HepG2 (cell line): ENCODE data around the gene C12orf42. TPM values are rescaled to one million over a fixed set of nuclear protein-coding genes. Genes with fewer than 3 reads are reported as not detected.

Source experiments
- ATAC-seq: fragments of 200-7000 bp; cut with Tn5 transposase; 3 replicates; pipeline ENCODE4 v1.9.1; 2020; ENCODE audit warnings: mild to moderate bottlenecking, moderate library complexity
- BruUV-seq: library from RNA; stranded (reverse); fragments of 400-500 nt; replicated peaks from 2 replicates; lab custom pipeline; 2021; lab: Mats Ljungman, UMichigan
- CTCF ChIA-PET: fragments of 300-600 bp; formaldehyde crosslinking; extraction: SDS; loops from one replicate; lab custom pipeline; 2021; ENCODE audit warnings: low total read pairs, inconsistent platforms, low intra/inter-chr PET ratio; lab: Yijun Ruan, JAX
- POLR2A ChIA-PET: fragments of 350-600 bp; sonication (Branson Sonifier 250); formaldehyde crosslinking; loops from one replicate; lab custom pipeline; 2020; ENCODE audit warnings: antibody characterized with exemption, inconsistent platforms; lab: Yijun Ruan, JAX
- DNase-seq: peaks from one replicate; pipeline ENCODE4 v3.0.0-alpha.2; 2015; ENCODE audit warnings: low spot score
- FAIRE-seq: peaks from 3 replicates; lab custom pipeline; 2011; peaks lifted over from hg19 to GRCh38; lab: Jason Lieb, UNC
- H2AFZ ChIP-seq: one replicate; pipeline ENCODE4 v1.6.1; 2011; ENCODE audit warnings: low read length, inconsistent platforms
- H3K27ac ChIP-seq: fragments of 300-600 bp; 3 replicates; pipeline ENCODE4 v1.8.0; 2011; ENCODE audit warnings: mixed run types, mild to moderate bottlenecking, mixed read lengths, low read length, inconsistent platforms; ENCODE audit not compliant: insufficient read depth; ENCODE audit errors: extremely low read length
- H3K27me3 ChIP-seq, 2 experiments: fragments of 200-600 bp in 1 of 2; 2 replicates in 1 of 2; 3 replicates in 1 of 2; pipeline versions ENCODE4 v1.6.0 to v1.8.0; 2011; ENCODE audit warnings: low read length in 2 of 2, mild to moderate bottlenecking in 2 of 2, moderate library complexity in 2 of 2, inconsistent platforms in 1 of 2; ENCODE audit not compliant: insufficient read depth in 2 of 2, control insufficient read depth in 1 of 2
- H3K36me3 ChIP-seq, 2 experiments: fragments of 200-600 bp in 1 of 2; replicated peaks in 1 of 2; 2 replicates in 1 of 2; 3 replicates in 1 of 2; pipeline versions ENCODE4 v1.5.1 to v1.8.0; 2011; ENCODE audit warnings: low read length in 2 of 2, inconsistent platforms in 1 of 2; ENCODE audit not compliant: insufficient read depth in 2 of 2, control insufficient read depth in 1 of 2
- H3K4me1 ChIP-seq: 2 replicates; pipeline ENCODE4 v1.5.1; 2012; ENCODE audit warnings: low read length, inconsistent platforms; ENCODE audit not compliant: insufficient read depth
- H3K4me2 ChIP-seq: 2 replicates; pipeline ENCODE4 v1.6.0; 2011; ENCODE audit warnings: low read depth, low read length, inconsistent platforms
- H3K4me3 ChIP-seq, 3 experiments: fragments of 200-600 bp in 1 of 3; sonication (generic), shearing (Covaris generic) in 1 of 3; replicated peaks in 1 of 3; 2 replicates each; pipeline ENCODE4 v1.5.1; 2011 to 2016; ENCODE audit warnings: low read length in 3 of 3, inconsistent platforms in 2 of 3, low read depth in 2 of 3, mild to moderate bottlenecking in 2 of 3, control low read depth in 1 of 3, mixed read lengths in 1 of 3; ENCODE audit not compliant: insufficient read depth in 1 of 3
- H3K79me2 ChIP-seq: one replicate; pipeline ENCODE4 v1.6.1; 2011; ENCODE audit warnings: low read length, inconsistent platforms; ENCODE audit not compliant: insufficient read depth
- H3K9ac ChIP-seq: 2 replicates; pipeline ENCODE4 v1.6.0; 2011; ENCODE audit warnings: mild to moderate bottlenecking, low read depth, low read length, inconsistent platforms; ENCODE audit not compliant: insufficient read depth
- H3K9me3 ChIP-seq: 2 replicates; pipeline ENCODE4 v1.5.1; 2012; ENCODE audit warnings: mild to moderate bottlenecking, low read length
- H4K20me1 ChIP-seq: 2 replicates; pipeline ENCODE4 v1.6.0; 2011; ENCODE audit warnings: inconsistent platforms, mild to moderate bottlenecking, low read length, moderate library complexity; ENCODE audit not compliant: insufficient read depth
- DNMT1 ChIP-seq: sonication (generic); formaldehyde crosslinking; IDR thresholded peaks from 2 replicates; pipeline ENCODE4 v1.5.1; 2020; ENCODE audit warnings: mild to moderate bottlenecking, missing genetic modification reagents
- GATA4 ChIP-seq: sonication (generic); IDR thresholded peaks from 2 replicates; pipeline ENCODE4 v1.6.1; 2016; ENCODE audit warnings: antibody characterized with exemption, low read depth, borderline replicate concordance
- MAFF ChIP-seq: IDR thresholded peaks from 2 replicates; pipeline ENCODE4 v1.6.1; 2011; ENCODE audit warnings: low read depth, low read length, improper control_type of control experiment
- MAFK ChIP-seq, 2 experiments: IDR thresholded peaks in 1 of 2; conservative IDR thresholded peaks in 1 of 2; 2 replicates each; pipeline ENCODE4 v1.6.1; 2011; ENCODE audit warnings: improper control_type of control experiment in 2 of 2, low read length in 2 of 2
- ZNF761 ChIP-seq: sonication (generic); formaldehyde crosslinking; conservative IDR thresholded peaks from 2 replicates; pipeline ENCODE4 v1.4.0; 2020; ENCODE audit warnings: mild to moderate bottlenecking, missing genetic modification reagents
- ZNF772 ChIP-seq: sonication (generic); formaldehyde crosslinking; IDR thresholded peaks from 2 replicates; pipeline ENCODE4 v1.5.0; 2020; ENCODE audit warnings: mild to moderate bottlenecking, missing genetic modification reagents
- ZNF839 ChIP-seq: sonication (generic); formaldehyde crosslinking; IDR thresholded peaks from 2 replicates; pipeline ENCODE4 v1.4.0; 2020; ENCODE audit warnings: missing genetic modification reagents, mild to moderate bottlenecking, borderline replicate concordance
- ZNF878 ChIP-seq: sonication (generic); formaldehyde crosslinking; IDR thresholded peaks from 2 replicates; pipeline ENCODE4 v1.8.1; 2023; ENCODE audit warnings: mild to moderate bottlenecking, missing genetic modification reagents, moderate library complexity
- WGBS: methylation state at CpG from one replicate; pipeline ENCODE4 v1.1.6; 2017; ENCODE audit warnings: low lambda C conversion rate; 5-methylcytosine and 5-hydroxymethylcytosine counted together
- in situ Hi-C: cut with HindIII; loops from 2 replicates; pipeline ENCODE4 v1.10.0; 2017; ENCODE audit warnings: low pct_unique_long_range_greater_than_20kb; ENCODE audit not compliant: extremely low pct_ligation_motif_present
- intact Hi-C: fragments of 100-400 bp; cut with micrococcal nuclease; formaldehyde crosslinking; loops from one replicate; pipeline ENCODE4 v1.10.0; 2022; ENCODE audit not compliant: unreplicated experiment
- polyA plus RNA-seq, 8 experiments: library from polyadenylated mRNA; depleted of rRNA in 3 of 8; stranded (reverse) in 7 of 8; unstranded in 1 of 8; fragments of >200 nt; fragmentation: Illumina TruSeq in 4 of 8; extraction: Trizol in 4 of 8; gene quantifications; 2 replicates each; pipeline versions ENCODE4 v1.2.1 to v1.2.3, GENCODE V29; 2011 to 2016; ENCODE audit warnings: low read depth in 4 of 8, missing spikeins in 1 of 8, mixed read lengths in 1 of 8; ENCODE audit not compliant: insufficient read depth in 1 of 8
- total RNA-seq, 5 experiments: library from RNA; depleted of rRNA; stranded (reverse); fragments of >200 nt; fragmentation: Illumina TruSeq; extraction: Trizol; gene quantifications; 2 replicates each; pipeline ENCODE4 v1.2.3, GENCODE V29; 2016; ENCODE audit warnings: low read depth in 1 of 5
- TF ChIP-seq, protein P1 (sequence below): conservative IDR thresholded peaks from 2 replicates; pipeline ENCODE4 v1.6.1; 2018; ENCODE audit warnings: missing genetic modification reagents
- TF ChIP-seq, protein P2 (sequence below), 2 experiments: sonication (generic) in 1 of 2; formaldehyde crosslinking in 1 of 2; IDR thresholded peaks; 2 replicates each; pipeline versions ENCODE4 v1.6.1 to v1.9.0; 2014 to 2022; ENCODE audit warnings: antibody characterized with exemption in 1 of 2, borderline replicate concordance in 1 of 2, inconsistent platforms in 1 of 2, low read depth in 1 of 2, missing genetic modification reagents in 1 of 2

C12orf42 gene
- total and polyA plus RNA-seq, 2 of the 13 experiments (the other 11 are each of a cell fraction or from before 2014, with no cell fraction given), result not detected

DNA sequence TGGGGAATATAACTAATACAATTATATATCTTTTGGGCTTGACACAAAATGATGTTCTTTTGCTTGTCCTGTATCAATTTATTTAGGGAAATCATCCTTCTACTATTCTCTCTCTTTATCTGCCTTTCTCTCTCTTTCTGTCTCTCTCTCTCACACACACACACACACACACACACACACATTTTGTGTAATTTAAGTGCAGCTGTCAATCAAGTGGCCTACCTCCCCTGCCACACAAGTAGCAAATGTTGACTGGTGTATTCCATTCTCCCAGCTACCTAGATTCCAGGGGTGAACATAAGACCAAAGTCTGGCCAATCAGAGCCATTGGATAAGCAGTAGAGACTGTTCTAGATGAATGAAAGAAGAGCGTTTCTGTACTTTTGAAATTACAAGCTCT, 127.6 kb downstream of the C12orf42 start (continued):
- no peak for TF ChIP-seq DNMT1 (CRISPR knock-in tag)
- TF ChIP-seq, protein P1, sequence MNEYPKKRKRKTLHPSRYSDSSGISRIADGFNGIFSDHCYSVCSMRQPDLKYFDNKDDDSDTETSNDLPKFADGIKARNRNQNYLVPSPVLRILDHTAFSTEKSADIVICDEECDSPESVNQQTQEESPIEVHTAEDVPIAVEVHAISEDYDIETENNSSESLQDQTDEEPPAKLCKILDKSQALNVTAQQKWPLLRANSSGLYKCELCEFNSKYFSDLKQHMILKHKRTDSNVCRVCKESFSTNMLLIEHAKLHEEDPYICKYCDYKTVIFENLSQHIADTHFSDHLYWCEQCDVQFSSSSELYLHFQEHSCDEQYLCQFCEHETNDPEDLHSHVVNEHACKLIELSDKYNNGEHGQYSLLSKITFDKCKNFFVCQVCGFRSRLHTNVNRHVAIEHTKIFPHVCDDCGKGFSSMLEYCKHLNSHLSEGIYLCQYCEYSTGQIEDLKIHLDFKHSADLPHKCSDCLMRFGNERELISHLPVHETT, result no peak

DNA sequence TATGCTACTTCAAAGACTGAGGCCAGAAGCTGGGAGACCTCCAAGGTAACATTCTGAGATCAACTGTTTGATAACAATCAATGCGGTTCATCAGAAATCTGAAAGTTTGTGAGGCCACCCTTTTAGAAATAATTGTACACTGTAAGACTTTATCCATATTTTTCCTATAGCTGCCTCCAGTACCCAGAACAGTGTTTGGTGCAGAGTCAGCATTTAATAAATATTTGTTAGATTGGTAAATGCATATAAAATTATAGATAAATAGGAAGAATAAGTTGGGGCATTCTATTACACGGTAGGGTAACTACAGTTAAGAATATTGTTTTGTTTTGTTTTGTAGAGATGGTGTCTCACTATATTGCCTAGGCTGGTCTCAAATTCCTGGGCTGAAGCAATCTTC, 141.4 kb downstream of the C12orf42 start:
- no peak for TF ChIP-seq ZNF878 (CRISPR knock-in tag)
- peak; percentile 45 to 75; a peak in 2 of 4 replicates for TF ChIP-seq MAFK (conservative IDR thresholded peaks at IDR 0.05 in 1 of 2, IDR thresholded peaks at IDR 0.05 in 1 of 2; ENCODE audit: low read length in 2 of 2)
- TF ChIP-seq MAFF, result peak; percentile 61; the same call in 1 of the 2 replicates
- TF ChIP-seq GATA4, result no peak
- in situ Hi-C loops (no loop called here), intact Hi-C loops (no loop called here)
- Histone ChIP-seq H3K4me2 (no peak overlapping the region), H3K9ac (no peak overlapping the region), H3K9me3 (no peaks in the 10 kb centered on the region), H4K20me1 (no peaks in the 10 kb centered on the region), H3K4me1 (no peaks in the 10 kb centered on the region), H3K27me3 (no peaks in the 10 kb centered on the region), H3K79me2 (no peaks in the 10 kb centered on the region), H3K4me3 (no peak overlapping the region), H2AFZ (no peak overlapping the region), H3K27ac (no peak overlapping the region), H3K36me3 (no peaks in the 10 kb centered on the region)
- 41% methylated on average over 2 of the region's 2 CpGs for WGBS
- CTCF ChIA-PET, result no interaction called here
- ATAC-seq, result no peak
- POLR2A ChIA-PET, result no interaction called here
- no peak for FAIRE-seq
- DNase-seq, result no peak
- no TSS peak for BruUV-seq

DNA sequence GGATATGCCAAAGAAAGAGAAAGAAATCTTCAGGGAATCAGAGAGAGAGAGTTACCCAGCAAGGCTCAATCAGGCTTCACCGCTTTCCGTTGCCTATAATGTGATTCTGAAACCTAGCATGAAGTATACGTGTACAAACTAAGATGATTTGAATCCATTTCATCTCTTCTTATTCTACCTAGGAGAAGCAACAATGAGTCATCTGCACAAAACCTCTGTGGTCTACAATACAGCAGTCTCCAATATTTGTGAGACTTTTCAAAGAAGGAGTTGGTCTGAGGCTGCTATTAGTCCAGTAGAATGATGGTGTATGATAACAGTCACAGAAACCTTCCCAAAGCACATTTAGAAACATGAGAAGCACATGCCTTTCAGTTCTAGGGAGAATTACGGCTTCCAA, 141.9 kb downstream of the C12orf42 start:
- ChIA-PET CTCF (no interaction called here), POLR2A (no interaction called here)
- Histone ChIP-seq H3K27me3 (no peaks in the 10 kb centered on the region), H3K4me3 (no peak overlapping the region), H3K9me3 (no peaks in the 10 kb centered on the region), H3K9ac (no peak overlapping the region), H3K4me1 (no peaks in the 10 kb centered on the region), H3K79me2 (no peaks in the 10 kb centered on the region), H3K4me2 (no peak overlapping the region), H2AFZ (no peak overlapping the region), H4K20me1 (no peaks in the 10 kb centered on the region), H3K27ac (no peak overlapping the region), H3K36me3 (no peaks in the 10 kb centered on the region)
- FAIRE-seq (no peak), DNase-seq (no peak), ATAC-seq (no peak)
- in situ Hi-C loops (no loop called here), intact Hi-C loops (no loop called here)
- WGBS, result 45% methylated on average over 4 of the region's 4 CpGs
- no TSS peak for BruUV-seq
- TF ChIP-seq ZNF761 (CRISPR knock-in tag), result no peak
- no peak for TF ChIP-seq ZNF772 (CRISPR knock-in tag)
- TF ChIP-seq, protein P2, sequence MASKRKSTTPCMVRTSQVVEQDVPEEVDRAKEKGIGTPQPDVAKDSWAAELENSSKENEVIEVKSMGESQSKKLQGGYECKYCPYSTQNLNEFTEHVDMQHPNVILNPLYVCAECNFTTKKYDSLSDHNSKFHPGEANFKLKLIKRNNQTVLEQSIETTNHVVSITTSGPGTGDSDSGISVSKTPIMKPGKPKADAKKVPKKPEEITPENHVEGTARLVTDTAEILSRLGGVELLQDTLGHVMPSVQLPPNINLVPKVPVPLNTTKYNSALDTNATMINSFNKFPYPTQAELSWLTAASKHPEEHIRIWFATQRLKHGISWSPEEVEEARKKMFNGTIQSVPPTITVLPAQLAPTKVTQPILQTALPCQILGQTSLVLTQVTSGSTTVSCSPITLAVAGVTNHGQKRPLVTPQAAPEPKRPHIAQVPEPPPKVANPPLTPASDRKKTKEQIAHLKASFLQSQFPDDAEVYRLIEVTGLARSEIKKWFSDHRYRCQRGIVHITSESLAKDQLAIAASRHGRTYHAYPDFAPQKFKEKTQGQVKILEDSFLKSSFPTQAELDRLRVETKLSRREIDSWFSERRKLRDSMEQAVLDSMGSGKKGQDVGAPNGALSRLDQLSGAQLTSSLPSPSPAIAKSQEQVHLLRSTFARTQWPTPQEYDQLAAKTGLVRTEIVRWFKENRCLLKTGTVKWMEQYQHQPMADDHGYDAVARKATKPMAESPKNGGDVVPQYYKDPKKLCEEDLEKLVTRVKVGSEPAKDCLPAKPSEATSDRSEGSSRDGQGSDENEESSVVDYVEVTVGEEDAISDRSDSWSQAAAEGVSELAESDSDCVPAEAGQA (IDR thresholded peaks at IDR 0.05; ENCODE audit: low read depth), result no peak
- TF ChIP-seq, protein P2 (CRISPR knock-in tag; IDR thresholded peaks at IDR 0.05; ENCODE audit: borderline replicate concordance), result no peak
- no peak for TF ChIP-seq ZNF839
